Heart right ventricle (tissue), 16 donors: ENCODE data around the gene CHID1. TPM values are rescaled to one million over a fixed set of nuclear protein-coding genes. Genes with fewer than 3 reads are reported as not detected.

Experiments used
- ATAC-seq, 8 donors: fragments of 200-7000 bp; cut with Tn5 transposase; one replicate each; pipeline ENCODE4 v1.9.1; 2020; ENCODE audit warnings: mild to moderate bottlenecking in 8 of 8, moderate library complexity in 8 of 8, moderate number of reproducible peaks in 1 of 8
- DNase-seq, 2 donors: peaks; one replicate each; pipeline ENCODE4 v3.0.0-alpha.2; 2020
- H3K27ac ChIP-seq, 10 donors: fragments of 200-600 bp; sonication (generic) in 2 of 10; one replicate each; pipeline versions ENCODE4 v1.5.0 to v1.8.0; 2020 to 2022; ENCODE audit warnings: mild to moderate bottlenecking in 3 of 10
- H3K27me3 ChIP-seq, 7 donors: fragments of 200-600 bp; one replicate each; pipeline ENCODE4 v1.8.0; 2021 to 2022; ENCODE audit warnings: mild to moderate bottlenecking in 2 of 7
- H3K36me3 ChIP-seq, 9 donors: fragments of 200-600 bp; sonication (generic) in 1 of 9; one replicate each; pipeline versions ENCODE4 v1.5.0 to v1.8.0; 2020 to 2022; ENCODE audit warnings: mild to moderate bottlenecking in 2 of 9
- H3K4me1 ChIP-seq, 9 donors: fragments of 200-600 bp; sonication (generic) in 1 of 9; one replicate each; pipeline versions ENCODE4 v1.5.0 to v1.8.0; 2020 to 2022; ENCODE audit warnings: mild to moderate bottlenecking in 4 of 9
- H3K4me3 ChIP-seq, 10 donors: fragments of 200-600 bp; sonication (generic) in 2 of 10; one replicate each; pipeline versions ENCODE4 v1.5.0 to v1.8.0; 2020 to 2022; ENCODE audit warnings: mild to moderate bottlenecking in 7 of 10, moderate library complexity in 2 of 10
- H3K9me3 ChIP-seq, 11 donors: fragments of 200-600 bp in 10 of 11; sonication (generic) in 2 of 11; one replicate each; pipeline versions ENCODE4 v1.5.0 to v1.8.0; 2013 to 2022; ENCODE audit warnings: mild to moderate bottlenecking in 2 of 11, control low read depth in 1 of 11, moderate library complexity in 1 of 11
- CTCF ChIP-seq, 9 donors: fragments of 200-600 bp; sonication (generic) in 2 of 9; IDR thresholded peaks; one replicate each; pipeline versions ENCODE4 v1.5.0 to v1.8.0; 2021 to 2022; ENCODE audit warnings: antibody characterized with exemption in 9 of 9, mild to moderate bottlenecking in 5 of 9, moderate library complexity in 1 of 9
- WGBS, 2 donors: extraction: QIAGEN DNeasy Blood & Tissue Kit; methylation state at CpG; one replicate each; pipeline ENCODE4 v1.1.7; 2013; ENCODE audit warnings: inconsistent platforms in 1 of 2; 5-methylcytosine and 5-hydroxymethylcytosine counted together
- intact Hi-C, 10 donors: fragments of 100-400 bp; cut with DNase I; formaldehyde crosslinking; loops; one replicate each; pipeline versions ENCODE4 v1.11.1 to v1.14.2; 2022
- polyA plus RNA-seq, 2 donors: library from polyadenylated mRNA; stranded (reverse); fragments of 200-250 nt; gene quantifications; one replicate each; pipeline ENCODE4 v1.2.3, GENCODE V29; 2013
- total RNA-seq, 10 donors: library from RNA; stranded (reverse); fragmentation: NEBNext Ultra II Directional in 3 of 10; extraction: Animal tissue kit (Norgen Biotek cat#: 25700) in 3 of 10; gene quantifications; one replicate each; pipeline versions ENCODE4 v1.2.1 to v1.2.4, GENCODE V29; 2021 to 2023
- donor health status: Arrhythmogenic right ventricular cardiomyopathy.
- donor health status: ischemic (EF 13 %, LVEDD 7.1; RV severe dilation, severe dysfunction).
- donor health status: healthy with polysubstance abuse.
- donor health status: DM: no; HTN: yes; CAD: no.
- donor health status: DM: no; HTN: no; CAD: no.
- donor health status: ischemic (EF 25% LVEDD 6.9; RV normal size, moderate dysfunction).
- donor health status: ischemic (EF 25% LVEDD 5.7; RV mildly dilated, moderate dysfunction).
- donor health status: healthy.
- donor health status: DM: yes; HTN: yes; CAD: no.
- donor health status: Ischemic cardiomyopathy.
- donor health status: ischemic (EF 35%, LVEDD 5.7; RV mildly dilated, moderate dysfunction).
- donor health status: nonischemic (EF 11% LVEDD 7.7; RV severe dilation, severe dysfunction).
- donor health status: DM: yes; HTN: yes; CAD: no.
- donor health status: PGD.
- donor health status: ischemic (EF 29% LVEDD 5.4; RV normal size, mild dysfunction).
- donor health status: nonischemic (EF 23%, LVEDD 6.1; RV moderate dilation, normal function).

Gene CHID1
- total and polyA plus RNA-seq, 12 donors, result 40.1 to 75.2 (median 57.5) TPM

GRCh38 chr11:836700-837099 is 73.9 kb downstream of the CHID1 start:
- no peak for TF ChIP-seq CTCF (IDR thresholded peaks at IDR 0.05)
- Histone ChIP-seq H3K4me1 (peaks cover 28 to 93% (median 77%) of the 10 kb centered on the region in 9 donors), H3K27ac (peak overlapping the region in 6 of 10 donors; percentile 23 to 99 (median 70))

GRCh38 chr11:836274-836673 is 74.3 kb downstream of the CHID1 start:
- H3K36me3 ChIP-seq, result peaks cover 0 to 56% (median 44%) of the 10 kb centered on the region in 9 donors
- ATAC-seq (no peak), DNase-seq (no peak)
- TF ChIP-seq CTCF (IDR thresholded peaks at IDR 0.05), result no peak
- H3K27me3 ChIP-seq, result peaks cover 0 to 13% (median 0%) of the 10 kb centered on the region in 7 donors
- intact Hi-C loops, result no loop called here
- 94 to 97% methylated on average over 14 of the region's 14 CpGs for WGBS, 2 donors
- peak overlapping the region in 6 of 10 donors; percentile 32 to 99 (median 70) for H3K27ac ChIP-seq
- H3K9me3 ChIP-seq, result no peaks in the 10 kb centered on the region
- no peak overlapping the region for H3K4me3 ChIP-seq
- H3K4me1 ChIP-seq, result peaks cover 24 to 93% (median 75%) of the 10 kb centered on the region in 9 donors

More at GRCh38 chr11:836700-837099, 73.9 kb downstream of the CHID1 start:
- peaks cover 0 to 56% (median 44%) of the 10 kb centered on the region in 9 donors for H3K36me3 ChIP-seq
- DNase-seq, result no peak
- H3K9me3 ChIP-seq, result no peaks in the 10 kb centered on the region
- H3K27me3 ChIP-seq, result peaks cover 0 to 8% (median 0%) of the 10 kb centered on the region in 7 donors
- ATAC-seq, result no peak
- H3K4me3 ChIP-seq, result no peak overlapping the region
- 82 to 84% methylated on average over 9 of the region's 9 CpGs for WGBS, 2 donors
- intact Hi-C loops, result no loop called here

- peak; percentile 82 to 84 for DNase-seq
- WGBS, 2 donors, result 27 to 31% methylated on average over 31 of the region's 31 CpGs
- Histone ChIP-seq H3K27ac (peak overlapping the region; percentile 73 to 99 (median 96)), H3K36me3 (peaks cover 0 to 40% (median 33%) of the 10 kb centered on the region in 9 donors), H3K4me3 (peak overlapping the region; percentile 4 to 91 (median 79)), H3K9me3 (no peaks in the 10 kb centered on the region), H3K4me1 (peaks cover 22 to 93% (median 78%) of the 10 kb centered on the region in 9 donors), H3K27me3 (peaks cover 0 to 29% (median 0%) of the 10 kb centered on the region in 7 donors)
- peak; percentile 17 to 73 (median 64) for ATAC-seq
- TF ChIP-seq CTCF (IDR thresholded peaks at IDR 0.05), result no peak
- intact Hi-C loops, result loop anchor here in 1 of 10 donors (1.0 kb wide), 1 partner anchor 33 kb away; no protein-coding TSS in a partner anchor
Measured at GRCh38 chr11:834371-835316, 76.0 kb downstream of the CHID1 start.

GRCh38 chr11:833849-834311 is 76.7 kb downstream of the CHID1 start:
- H3K4me1 ChIP-seq, result peaks cover 24 to 93% (median 81%) of the 10 kb centered on the region in 9 donors
- WGBS, 2 donors, result 39 to 50% methylated on average over 9 of the region's 9 CpGs
- peak overlapping the region; percentile 73 to 99 (median 96) for H3K27ac ChIP-seq
- TF ChIP-seq CTCF (IDR thresholded peaks at IDR 0.05), result no peak
- ATAC-seq (no peak), DNase-seq (no peak)
- peak overlapping the region; percentile 36 to 91 (median 79) for H3K4me3 ChIP-seq
- no peaks in the 10 kb centered on the region for H3K9me3 ChIP-seq
- peaks cover 0 to 32% (median 27%) of the 10 kb centered on the region in 9 donors for H3K36me3 ChIP-seq
- H3K27me3 ChIP-seq, result peaks cover 0 to 36% (median 0%) of the 10 kb centered on the region in 7 donors
- intact Hi-C loops, result loop anchor here in 1 of 10 donors (1.0 kb wide), 1 partner anchor 33 kb away; no protein-coding TSS in a partner anchor
